Measurements from ENCODE around the gene PADI2. TPM values are rescaled to one million over a fixed set of nuclear protein-coding genes. Genes with fewer than 3 reads are reported as not detected.

PADI2 gene
- total RNA-seq (under 1 TPM in 1 of 2 experiments, not detected in 1; 0.14 TPM), polyA plus RNA-seq (not detected)

DNA sequence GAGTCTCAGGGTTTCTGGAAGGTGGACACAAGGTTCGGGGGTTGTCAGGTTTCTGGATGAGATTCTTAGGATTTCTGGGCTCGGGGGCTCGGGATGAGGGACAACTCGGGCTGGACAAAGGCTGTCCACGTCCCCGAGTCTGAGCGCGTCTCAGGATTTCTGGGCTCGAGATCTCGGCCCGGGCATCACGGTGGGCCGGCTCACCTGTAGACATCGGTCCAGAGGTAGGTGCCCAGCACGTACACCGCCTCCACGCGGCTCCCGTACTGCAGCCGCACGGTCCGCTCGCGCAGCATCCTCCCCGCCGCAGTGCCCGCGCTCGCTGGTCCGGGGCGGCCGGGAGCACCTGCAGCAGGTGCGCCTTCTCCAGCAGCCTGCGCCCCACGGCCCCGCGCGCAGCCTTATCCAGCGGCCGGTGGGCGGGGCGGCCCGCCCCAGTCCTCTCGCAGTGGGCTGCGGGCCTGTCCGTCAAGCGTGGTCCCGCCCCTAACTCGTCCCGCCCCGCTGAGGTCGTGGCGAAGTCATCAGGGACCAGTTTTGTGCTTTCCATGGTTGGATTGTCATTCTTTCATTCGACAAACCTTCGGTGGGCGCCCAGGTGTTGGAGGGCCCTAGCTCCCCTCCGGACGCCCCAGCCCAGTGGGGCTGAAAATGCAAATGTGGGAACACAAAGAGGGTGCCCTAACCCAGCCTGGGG lies at the start of gene PADI2:
Gene PADI2, minus strand, starts transcription at position 376 of the 697 bp plus-strand sequence. Its CDS starts 80 bp downstream, at position 296.
- H3K4me3 ChIP-seq (ENCODE audit: low read length in 2 of 2) = no peak within 1 kb of the TSS
- Mint-ChIP-seq H3K4me3 (peak within 1 kb of the TSS in 5 of 8 donors; percentile 39 to 71 (median 64)), H3K27ac (no peak within 1 kb of the TSS), H3K27me3 (peaks cover 27 to 55% of the 10 kb centered on the region in 2 donors), H3K36me3 (no peaks in the 10 kb centered on the region), H3K9me3 (no peaks in the 10 kb centered on the region), H3K4me1 (peaks cover 0 to 14% (median 3%) of the 10 kb centered on the region in 4 donors)
- peaks cover 12% of the 10 kb centered on the region for H3K27me3 ChIP-seq (ENCODE audit: insufficient read depth, low read length)
- intact Hi-C loops (cut with micrococcal nuclease) = no loop called here
- no peak within 1 kb of the TSS for H3K27ac ChIP-seq (ENCODE audit: low read depth, low read length)
- ChIA-PET CTCF (ENCODE audit: partially characterized antibody) (no interaction called here), POLR2A (ENCODE audit: partially characterized antibody) (no interaction called here)
- H3K36me3 ChIP-seq (ENCODE audit: insufficient read depth, low read length) = no peaks in the 10 kb centered on the region
- H3K4me1 ChIP-seq (ENCODE audit: insufficient read depth, low read length) = peaks cover 13% of the 10 kb centered on the region
- H3K9me3 ChIP-seq (ENCODE audit: control insufficient read depth in 1 of 2, low read length in 2 of 2) = no peaks in the 10 kb centered on the region
- peak in 4 of 5 donors; percentile 19 to 25 (median 22) for DNase-seq

- Histone ChIP-seq H3K27ac (ENCODE audit: low read depth, low read length) (no peak overlapping the region), H3K4me3 (ENCODE audit: low read length in 2 of 2) (no peak overlapping the region), H3K27me3 (ENCODE audit: insufficient read depth, low read length) (no peaks in the 10 kb centered on the region), H3K4me1 (ENCODE audit: insufficient read depth, low read length) (no peaks in the 10 kb centered on the region), H3K9me3 (ENCODE audit: control insufficient read depth in 1 of 2, low read length in 2 of 2) (no peaks in the 10 kb centered on the region), H3K36me3 (ENCODE audit: insufficient read depth, low read length) (no peaks in the 10 kb centered on the region)
- Mint-ChIP-seq H3K27ac (no peak overlapping the region), H3K27me3 (peaks cover 8 to 9% of the 10 kb centered on the region in 2 donors), H3K36me3 (no peaks in the 10 kb centered on the region), H3K9me3 (peaks cover 0 to 1% (median 0%) of the 10 kb centered on the region in 8 donors), H3K4me1 (no peaks in the 10 kb centered on the region), H3K4me3 (no peak overlapping the region)
- CTCF ChIA-PET (ENCODE audit: partially characterized antibody) = no interaction called here
- POLR2A ChIA-PET (ENCODE audit: partially characterized antibody) = no interaction called here
- intact Hi-C loops (cut with micrococcal nuclease) = no loop called here
- no peak for DNase-seq
Measured at GRCh38 chr1:17168091-17168876, 49.0 kb upstream of the PADI2 start.

DNA sequence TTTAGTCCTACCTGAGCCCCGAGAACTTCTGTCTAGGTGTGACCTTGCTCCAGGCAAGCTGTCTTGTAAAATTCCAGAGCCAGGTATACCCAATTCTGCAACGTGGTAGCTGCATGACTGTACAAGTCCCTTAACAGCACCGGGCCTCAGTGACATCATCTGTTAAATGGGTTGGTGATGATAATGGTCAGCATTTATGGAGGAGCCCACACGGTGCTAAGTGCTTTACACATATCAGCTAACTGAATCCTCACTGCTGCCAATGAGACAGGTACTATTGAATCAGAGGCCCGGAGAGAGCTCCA lies 48.5 kb upstream of the PADI2 start:
- Mint-ChIP-seq H3K36me3 (no peaks in the 10 kb centered on the region), H3K9me3 (no peaks in the 10 kb centered on the region), H3K27ac (no peak overlapping the region), H3K4me1 (no peaks in the 10 kb centered on the region), H3K4me3 (no peak overlapping the region), H3K27me3 (peaks cover 4% of the 10 kb centered on the region in 2 donors)
- H3K27ac ChIP-seq (ENCODE audit: low read depth, low read length) = no peak overlapping the region
- no peaks in the 10 kb centered on the region for H3K36me3 ChIP-seq (ENCODE audit: insufficient read depth, low read length)
- intact Hi-C loops (cut with micrococcal nuclease) = no loop called here
- CTCF ChIA-PET (ENCODE audit: partially characterized antibody) = interaction anchor here (1.0 kb wide), 1 partner anchor 251 kb away, joined by 3 read pairs; no protein-coding TSS in a partner anchor
- H3K4me3 ChIP-seq (ENCODE audit: low read length in 2 of 2) = no peak overlapping the region
- no peaks in the 10 kb centered on the region for H3K4me1 ChIP-seq (ENCODE audit: insufficient read depth, low read length)
- no peak for DNase-seq
- H3K9me3 ChIP-seq (ENCODE audit: control insufficient read depth in 1 of 2, low read length in 2 of 2) = no peaks in the 10 kb centered on the region
- H3K27me3 ChIP-seq (ENCODE audit: insufficient read depth, low read length) = no peaks in the 10 kb centered on the region
- POLR2A ChIA-PET (ENCODE audit: partially characterized antibody) = no interaction called here

- Histone ChIP-seq H3K4me1 (ENCODE audit: insufficient read depth, low read length) (no peaks in the 10 kb centered on the region), H3K27ac (ENCODE audit: low read depth, low read length) (no peak overlapping the region), H3K36me3 (ENCODE audit: insufficient read depth, low read length) (no peaks in the 10 kb centered on the region), H3K4me3 (ENCODE audit: low read length in 2 of 2) (no peak overlapping the region), H3K9me3 (ENCODE audit: control insufficient read depth in 1 of 2, low read length in 2 of 2) (no peaks in the 10 kb centered on the region), H3K27me3 (ENCODE audit: insufficient read depth, low read length) (no peaks in the 10 kb centered on the region)
- no peaks in the 10 kb centered on the region for H3K9me3 Mint-ChIP-seq
- H3K27ac Mint-ChIP-seq = no peak overlapping the region
- intact Hi-C loops (cut with micrococcal nuclease) = no loop called here
- no peaks in the 10 kb centered on the region for H3K36me3 Mint-ChIP-seq
- ChIA-PET CTCF (ENCODE audit: partially characterized antibody) (interaction anchor here (1.0 kb wide), 1 partner anchor 252 kb away, joined by 3 read pairs; no protein-coding TSS in a partner anchor), POLR2A (ENCODE audit: partially characterized antibody) (no interaction called here)
- H3K27me3 Mint-ChIP-seq = peaks cover 4% of the 10 kb centered on the region in 2 donors
- no peak for DNase-seq
- no peaks in the 10 kb centered on the region for H3K4me1 Mint-ChIP-seq
- H3K4me3 Mint-ChIP-seq = no peak overlapping the region
Measured at GRCh38 chr1:17167041-17167785, 48.0 kb upstream of the PADI2 start.

DNA sequence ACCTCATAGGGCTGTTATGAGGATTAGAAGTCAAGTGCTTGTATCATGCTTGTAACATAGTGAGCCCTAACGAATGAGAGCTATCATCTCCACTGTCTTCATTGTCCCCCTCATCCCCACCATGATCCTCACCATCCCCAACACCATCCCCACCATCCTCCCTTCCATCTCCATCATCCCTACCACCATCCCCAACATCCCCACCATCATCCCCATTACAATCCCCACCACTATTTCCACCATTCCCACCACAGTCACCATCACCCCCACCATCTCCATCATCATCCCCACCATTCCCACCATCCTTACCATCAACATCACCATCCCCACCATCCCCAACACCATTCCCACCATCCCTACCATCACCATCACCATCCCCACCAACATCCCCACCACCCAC lies 46.6 kb upstream of the PADI2 start:
- ChIA-PET CTCF (ENCODE audit: partially characterized antibody) (no interaction called here), POLR2A (ENCODE audit: partially characterized antibody) (no interaction called here)
- intact Hi-C loops (cut with micrococcal nuclease) = no loop called here
- no peaks in the 10 kb centered on the region for H3K9me3 ChIP-seq (ENCODE audit: control insufficient read depth in 1 of 2, low read length in 2 of 2)
- H3K27me3 ChIP-seq (ENCODE audit: insufficient read depth, low read length) = no peaks in the 10 kb centered on the region
- peaks cover 0 to 2% (median 0%) of the 10 kb centered on the region in 8 donors for H3K9me3 Mint-ChIP-seq
- no peak overlapping the region for H3K27ac ChIP-seq (ENCODE audit: low read depth, low read length)
- no peaks in the 10 kb centered on the region for H3K36me3 Mint-ChIP-seq
- H3K4me3 Mint-ChIP-seq = no peak overlapping the region
- DNase-seq = no peak
- no peaks in the 10 kb centered on the region for H3K36me3 ChIP-seq (ENCODE audit: insufficient read depth, low read length)
- H3K4me3 ChIP-seq (ENCODE audit: low read length in 2 of 2) = no peak overlapping the region
- H3K27ac Mint-ChIP-seq = no peak overlapping the region
- H3K4me1 ChIP-seq (ENCODE audit: insufficient read depth, low read length) = no peaks in the 10 kb centered on the region
- H3K27me3 Mint-ChIP-seq = peaks cover 4% of the 10 kb centered on the region in 2 donors
- no peaks in the 10 kb centered on the region for H3K4me1 Mint-ChIP-seq

DNA sequence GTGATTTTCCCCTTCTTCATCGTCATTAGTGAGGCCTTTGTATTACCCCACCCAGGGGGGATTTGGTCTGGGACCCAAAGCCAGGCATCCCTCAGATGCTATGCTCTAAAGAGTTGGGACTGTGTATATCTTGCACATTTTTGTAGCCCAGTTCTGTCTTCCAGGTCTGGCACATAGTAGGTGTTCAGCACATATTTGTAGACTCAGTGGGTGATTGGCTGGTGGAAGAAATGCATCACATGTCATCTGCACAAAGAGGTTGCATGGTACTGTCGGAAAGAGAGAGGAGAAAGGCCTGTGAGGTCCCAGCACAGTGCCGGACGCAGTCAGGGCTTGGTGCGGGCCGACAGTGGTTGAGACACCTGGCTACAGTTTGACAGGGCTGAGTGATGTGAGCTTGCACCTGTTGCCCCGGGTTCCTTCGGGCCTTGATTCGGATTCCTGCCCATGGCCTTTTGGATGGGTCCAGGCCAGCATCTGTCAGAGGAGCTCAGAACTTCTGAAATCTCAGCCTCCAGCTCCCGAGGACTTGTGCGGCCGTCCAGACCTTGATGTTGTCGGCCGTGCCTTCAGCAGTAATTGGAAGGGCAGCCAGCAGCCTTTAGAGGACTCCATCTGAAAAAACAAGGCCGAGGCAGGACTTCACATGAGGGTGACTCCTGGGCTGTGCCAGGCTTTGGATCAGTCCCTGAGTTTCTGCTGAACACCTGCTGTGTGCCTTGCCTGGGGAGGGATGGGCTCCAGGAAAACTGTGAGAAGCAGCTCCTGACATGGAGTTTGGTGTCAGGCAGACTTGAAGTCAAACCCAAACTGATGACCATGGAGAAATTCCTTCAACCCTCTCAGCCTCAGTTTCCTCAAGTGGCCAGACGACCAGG lies 44.8 kb upstream of the PADI2 start:
- intact Hi-C loops (cut with micrococcal nuclease) = no loop called here
- POLR2A ChIA-PET (ENCODE audit: partially characterized antibody) = no interaction called here
- Mint-ChIP-seq H3K27me3 (peaks cover 4% of the 10 kb centered on the region in 2 donors), H3K9me3 (peaks cover 0 to 2% (median 0%) of the 10 kb centered on the region in 8 donors), H3K4me1 (no peaks in the 10 kb centered on the region), H3K4me3 (no peak overlapping the region), H3K36me3 (no peaks in the 10 kb centered on the region), H3K27ac (peak overlapping the region in 1 of 7 donors; percentile 65)
- DNase-seq = no peak
- Histone ChIP-seq H3K4me1 (ENCODE audit: insufficient read depth, low read length) (no peaks in the 10 kb centered on the region), H3K9me3 (ENCODE audit: control insufficient read depth in 1 of 2, low read length in 2 of 2) (no peaks in the 10 kb centered on the region), H3K36me3 (ENCODE audit: insufficient read depth, low read length) (no peaks in the 10 kb centered on the region), H3K4me3 (ENCODE audit: low read length in 2 of 2) (no peak overlapping the region), H3K27ac (ENCODE audit: low read depth, low read length) (no peak overlapping the region), H3K27me3 (ENCODE audit: insufficient read depth, low read length) (no peaks in the 10 kb centered on the region)
- CTCF ChIA-PET (ENCODE audit: partially characterized antibody) = no interaction called here
